Left lung (tissue), 10 donors: Measurements from ENCODE around the gene CAPN5. TPM values are rescaled to one million over a fixed set of nuclear protein-coding genes. Genes with fewer than 3 reads are reported as not detected.
A peak's percentile ranks its signal among the peaks of the same experiment; 100 is the strongest.

Experiments
- ATAC-seq: fragments of 200-7000 bp; cut with Tn5 transposase; one replicate; pipeline ENCODE4 v1.9.1; 2020; ENCODE audit warnings: moderate library complexity
- DNase-seq, 4 donors: peaks; one replicate each; pipeline ENCODE4 v3.0.0-alpha.2; 2013 to 2020
- H3K27ac ChIP-seq, 2 donors: fragments of 200-600 bp; sonication (generic) in 1 of 2; one replicate each; pipeline versions ENCODE4 v1.5.0 to v1.8.0; 2020 to 2021
- H3K27me3 ChIP-seq, 2 donors: fragments of 200-600 bp; sonication (generic) in 1 of 2; one replicate each; pipeline versions ENCODE4 v1.5.0 to v1.8.0; 2020 to 2021
- H3K36me3 ChIP-seq, 2 donors: fragments of 200-600 bp; sonication (generic) in 1 of 2; one replicate each; pipeline versions ENCODE4 v1.5.0 to v1.8.0; 2020 to 2021
- H3K4me1 ChIP-seq, 2 donors: fragments of 200-600 bp; one replicate each; pipeline ENCODE4 v1.8.0; 2021
- H3K4me3 ChIP-seq, 2 donors: fragments of 200-600 bp; sonication (generic) in 1 of 2; one replicate each; pipeline versions ENCODE4 v1.5.0 to v1.8.0; 2020 to 2021; ENCODE audit warnings: mild to moderate bottlenecking in 1 of 2
- H3K9me3 ChIP-seq, 2 donors: fragments of 200-600 bp; sonication (generic) in 1 of 2; one replicate each; pipeline versions ENCODE4 v1.5.0 to v1.8.0; 2020 to 2021
- intact Hi-C, 2 donors: fragments of 100-400 bp; cut with DNase I; formaldehyde crosslinking; loops; one replicate each; pipeline versions ENCODE4 v1.11.2 to v1.14.2; 2022
- polyA plus RNA-seq, 6 donors: library from polyadenylated mRNA; unstranded; fragments of 120-200 nt; gene quantifications; one replicate each; pipeline ENCODE4 v1.2.1, GENCODE V29; 2013; ENCODE audit not compliant: insufficient read length in 6 of 6
- total RNA-seq, 2 donors: library from RNA; stranded (reverse); fragmentation: NEBNext Ultra II Directional; extraction: Animal tissue kit (Norgen Biotek cat#: 25700); gene quantifications; one replicate each; pipeline ENCODE4 v1.2.1, GENCODE V29; 2021
- TF ChIP-seq, protein P1 (sequence below), 2 donors: fragments of 200-600 bp; sonication (generic) in 1 of 2; IDR thresholded peaks; one replicate each; pipeline versions ENCODE4 v1.5.0 to v1.8.0; 2021; ENCODE audit warnings: antibody characterized with exemption in 2 of 2
- donor health status: DM: no; HTN: yes; CAD: no.
- donor health status: DM: no; HTN: no; CAD: no.

The CAPN5 gene
- total and polyA plus RNA-seq, 8 donors = 11.7 to 32.9 (median 24.8) TPM

DNA sequence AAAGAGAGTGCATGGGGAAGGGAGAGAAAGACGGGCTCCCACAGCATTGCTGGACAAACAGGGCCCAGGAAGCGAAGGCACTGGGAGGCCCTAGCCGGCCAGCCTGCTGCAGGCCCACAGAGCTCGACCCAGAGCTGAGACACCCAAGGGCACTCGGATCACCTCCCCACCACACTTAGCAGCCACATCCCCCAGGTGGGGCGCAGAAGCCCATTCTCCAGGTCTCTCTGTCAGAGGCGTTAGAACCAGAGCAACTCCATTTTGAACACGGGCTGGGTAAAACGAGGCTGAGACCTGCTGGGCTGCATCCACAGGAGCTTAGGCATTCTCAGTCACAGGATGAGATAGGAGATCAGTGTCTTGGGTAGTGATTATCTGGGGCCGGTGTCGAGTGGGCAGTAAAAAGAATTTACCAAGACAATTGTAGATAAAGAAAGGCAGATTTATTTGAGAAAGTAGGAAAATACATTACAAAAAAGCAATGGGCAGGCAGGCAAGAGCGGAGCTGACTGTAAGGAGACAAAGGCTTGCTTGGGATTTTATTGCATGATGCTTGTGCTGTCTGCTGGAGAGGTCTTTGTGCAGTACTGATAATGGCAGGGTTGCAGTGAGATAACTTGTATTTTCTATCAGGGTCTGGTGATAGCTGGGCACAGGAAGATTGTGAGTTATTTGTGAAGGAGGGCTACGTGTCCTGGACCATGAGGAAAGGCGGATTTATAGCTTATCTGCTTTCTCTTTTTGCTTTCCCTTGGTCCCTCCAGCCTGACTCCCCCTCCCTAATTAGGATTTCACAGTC lies 13.4 kb upstream of the CAPN5 start:
- H3K27me3 ChIP-seq = no peaks in the 10 kb centered on the region
- intact Hi-C loops = no loop called here
- peaks cover 0 to 19% of the 10 kb centered on the region in 2 donors for H3K9me3 ChIP-seq
- H3K4me3 ChIP-seq = no peak overlapping the region
- no peaks in the 10 kb centered on the region for H3K36me3 ChIP-seq
- no peak overlapping the region for H3K27ac ChIP-seq
- TF ChIP-seq, protein P1, sequence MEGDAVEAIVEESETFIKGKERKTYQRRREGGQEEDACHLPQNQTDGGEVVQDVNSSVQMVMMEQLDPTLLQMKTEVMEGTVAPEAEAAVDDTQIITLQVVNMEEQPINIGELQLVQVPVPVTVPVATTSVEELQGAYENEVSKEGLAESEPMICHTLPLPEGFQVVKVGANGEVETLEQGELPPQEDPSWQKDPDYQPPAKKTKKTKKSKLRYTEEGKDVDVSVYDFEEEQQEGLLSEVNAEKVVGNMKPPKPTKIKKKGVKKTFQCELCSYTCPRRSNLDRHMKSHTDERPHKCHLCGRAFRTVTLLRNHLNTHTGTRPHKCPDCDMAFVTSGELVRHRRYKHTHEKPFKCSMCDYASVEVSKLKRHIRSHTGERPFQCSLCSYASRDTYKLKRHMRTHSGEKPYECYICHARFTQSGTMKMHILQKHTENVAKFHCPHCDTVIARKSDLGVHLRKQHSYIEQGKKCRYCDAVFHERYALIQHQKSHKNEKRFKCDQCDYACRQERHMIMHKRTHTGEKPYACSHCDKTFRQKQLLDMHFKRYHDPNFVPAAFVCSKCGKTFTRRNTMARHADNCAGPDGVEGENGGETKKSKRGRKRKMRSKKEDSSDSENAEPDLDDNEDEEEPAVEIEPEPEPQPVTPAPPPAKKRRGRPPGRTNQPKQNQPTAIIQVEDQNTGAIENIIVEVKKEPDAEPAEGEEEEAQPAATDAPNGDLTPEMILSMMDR (IDR thresholded peaks at IDR 0.05) = no peak
- DNase-seq = no peak
- ATAC-seq = no peak
- H3K4me1 ChIP-seq = no peaks in the 10 kb centered on the region

DNA sequence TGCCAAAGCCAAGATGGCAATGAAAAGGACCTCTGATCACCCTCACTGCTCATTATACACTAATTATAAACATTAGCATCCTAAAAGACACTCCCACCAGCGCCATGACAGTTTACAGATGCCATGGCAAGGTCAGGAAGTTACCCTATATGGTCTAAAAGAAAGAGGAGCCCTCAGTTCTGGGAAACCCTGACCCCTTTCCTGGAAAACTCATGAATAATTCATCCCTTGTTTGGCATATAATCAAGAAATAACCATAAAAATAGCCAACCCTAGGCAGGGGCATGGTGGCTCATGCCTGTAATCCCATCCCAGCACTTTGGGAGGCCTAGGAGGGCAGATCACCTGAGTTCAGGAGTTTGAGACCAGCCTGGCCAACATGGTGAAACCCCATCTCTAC lies 12.7 kb upstream of the CAPN5 start:
- Histone ChIP-seq H3K27me3 (no peaks in the 10 kb centered on the region), H3K9me3 (peaks cover 0 to 19% of the 10 kb centered on the region in 2 donors), H3K27ac (no peak overlapping the region), H3K4me1 (no peaks in the 10 kb centered on the region), H3K36me3 (no peaks in the 10 kb centered on the region), H3K4me3 (no peak overlapping the region)
- ATAC-seq = no peak
- intact Hi-C loops = no loop called here
- TF ChIP-seq, protein P1 (IDR thresholded peaks at IDR 0.05) = no peak
- DNase-seq = no peak

DNA sequence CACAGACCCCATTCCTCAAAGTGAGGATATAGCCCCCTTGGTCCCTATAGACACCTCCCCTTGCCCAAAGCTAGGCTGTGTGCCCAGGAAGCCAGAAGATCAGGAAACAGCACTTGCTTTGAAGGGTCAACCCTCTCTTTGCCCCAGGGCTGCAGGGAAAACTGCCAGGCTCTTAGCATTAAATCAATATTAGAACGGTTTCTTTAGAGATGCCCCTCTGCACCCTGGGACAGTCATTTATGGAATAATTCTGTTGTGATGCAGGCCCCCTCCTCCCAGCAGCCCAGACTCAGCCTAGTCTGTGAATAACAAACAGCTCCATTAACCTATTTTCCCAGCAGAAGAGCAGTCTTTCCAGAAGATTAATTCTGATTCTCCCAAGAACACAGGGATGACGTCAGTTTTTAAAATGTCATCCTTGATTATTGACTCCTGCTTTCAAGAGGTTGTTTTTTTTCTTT lies 11.6 kb upstream of the CAPN5 start:
- no peak for ATAC-seq

DNA sequence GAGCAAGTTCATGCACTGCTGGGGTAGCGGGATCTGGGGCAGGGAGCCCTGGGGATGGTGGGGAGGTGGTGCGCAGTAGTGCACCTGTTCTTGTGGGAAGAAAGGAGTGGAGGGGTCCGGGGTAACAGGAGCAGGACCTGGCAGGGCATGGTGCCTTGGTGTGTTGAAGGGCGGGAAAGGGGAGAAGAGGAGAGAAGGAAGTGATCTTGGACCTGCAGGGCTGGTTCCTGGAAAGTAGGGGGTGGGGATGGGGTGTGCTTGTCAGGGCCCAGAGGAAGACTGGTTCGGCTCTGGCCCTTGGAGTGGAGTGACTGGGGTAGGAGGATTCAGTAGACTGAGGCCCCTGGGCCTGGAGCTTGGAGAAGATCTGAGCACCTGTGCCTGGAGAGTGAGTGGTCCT lies 10.9 kb upstream of the CAPN5 start:
- ATAC-seq = no peak

More for the DNA sequence above, 11.6 kb upstream of the CAPN5 start:
- DNase-seq = peak in 1 of 4 donors; percentile 35
- H3K4me1 ChIP-seq = no peaks in the 10 kb centered on the region
- H3K9me3 ChIP-seq = peaks cover 0 to 19% of the 10 kb centered on the region in 2 donors
- H3K36me3 ChIP-seq = no peaks in the 10 kb centered on the region
- H3K4me3 ChIP-seq = no peak overlapping the region
- H3K27ac ChIP-seq = no peak overlapping the region
- no peaks in the 10 kb centered on the region for H3K27me3 ChIP-seq
- intact Hi-C loops = no loop called here
- TF ChIP-seq, protein P1 (IDR thresholded peaks at IDR 0.05) = no peak

DNA sequence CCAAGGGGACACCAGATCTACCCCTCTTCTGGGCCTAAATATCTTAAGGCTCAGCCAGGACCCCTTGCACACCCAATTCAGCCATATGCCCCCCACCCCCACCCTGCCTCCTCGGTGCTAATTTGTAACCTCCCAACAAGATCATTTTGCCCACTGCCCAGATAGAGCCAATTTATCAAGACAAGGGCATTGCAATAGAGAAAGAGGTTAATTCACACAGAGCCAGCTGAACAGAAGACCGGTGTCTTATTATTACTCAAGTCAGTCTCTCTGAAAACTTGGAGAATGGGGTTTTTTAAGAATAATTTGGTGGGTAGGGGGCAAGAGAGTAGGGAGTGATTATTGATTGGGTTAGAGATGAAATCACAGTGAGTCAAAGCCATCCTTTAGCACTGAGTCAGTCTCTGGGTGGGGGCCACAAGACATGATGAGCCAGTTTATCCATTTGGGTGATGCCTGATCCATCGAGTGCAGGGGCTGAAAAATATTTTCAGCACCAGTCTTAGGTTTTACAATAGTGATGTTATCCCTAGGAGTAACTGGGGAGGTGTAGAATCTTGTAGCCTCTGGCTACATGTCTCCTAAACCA lies 9.9 kb upstream of the CAPN5 start:
- H3K4me3 ChIP-seq = no peak overlapping the region
- H3K9me3 ChIP-seq = peaks cover 0 to 19% of the 10 kb centered on the region in 2 donors
- intact Hi-C loops = no loop called here
- DNase-seq (no peak), ATAC-seq (no peak)
- no peaks in the 10 kb centered on the region for H3K27me3 ChIP-seq
- TF ChIP-seq, protein P1 (IDR thresholded peaks at IDR 0.05) = no peak
- no peaks in the 10 kb centered on the region for H3K36me3 ChIP-seq
- no peak overlapping the region for H3K27ac ChIP-seq
- H3K4me1 ChIP-seq = no peaks in the 10 kb centered on the region

More for the DNA sequence above, 10.9 kb upstream of the CAPN5 start:
- Histone ChIP-seq H3K4me3 (no peak overlapping the region), H3K4me1 (no peaks in the 10 kb centered on the region), H3K9me3 (peaks cover 0 to 19% of the 10 kb centered on the region in 2 donors), H3K27ac (no peak overlapping the region), H3K27me3 (no peaks in the 10 kb centered on the region), H3K36me3 (no peaks in the 10 kb centered on the region)
- no peak for DNase-seq
- intact Hi-C loops = no loop called here
- TF ChIP-seq, protein P1 (IDR thresholded peaks at IDR 0.05) = no peak
